IMR-90 (cell line): Measurements from ENCODE around the gene BSDC1. TPM values are rescaled to one million over a fixed set of nuclear protein-coding genes. Genes with fewer than 3 reads are reported as not detected.

ENCODE experiments used
- ATAC-seq: fragments of 200-7000 bp; cut with Tn5 transposase; 2 replicates; pipeline ENCODE4 v1.9.1; 2020; ENCODE audit warnings: low read depth, mild to moderate bottlenecking, moderate library complexity
- BruUV-seq: library from RNA; stranded (reverse); fragments of 400-500 nt; replicated peaks from 2 replicates; lab custom pipeline; 2021; lab: Mats Ljungman, UMichigan
- CTCF ChIA-PET: fragments of 300-600 bp; formaldehyde crosslinking; extraction: SDS; loops from one replicate; lab custom pipeline; 2021; ENCODE audit warnings: antibody characterized with exemption; lab: Yijun Ruan, JAX
- POLR2A ChIA-PET: fragments of 300-600 bp; sonication (Branson Sonifier 250); formaldehyde crosslinking; loops from one replicate; lab custom pipeline; 2022; ENCODE audit warnings: antibody characterized with exemption; ENCODE audit not compliant: unreplicated experiment; lab: Charles Lee
- DNase-seq: peaks from one replicate; pipeline ENCODE4 v3.0.0; 2013
- H2AFZ ChIP-seq: replicated peaks from 2 replicates; pipeline ENCODE3; 2013; ENCODE audit warnings: low read length, mild to moderate bottlenecking; ENCODE audit not compliant: poor library complexity
- H2AK5ac ChIP-seq: 2 replicates; pipeline ENCODE4 v1.6.1; 2013; ENCODE audit warnings: low read depth, low read length, inconsistent platforms
- H2AK9ac ChIP-seq: replicated peaks from 2 replicates; pipeline ENCODE3; 2013; ENCODE audit warnings: mild to moderate bottlenecking, low read depth, low read length, moderate library complexity; ENCODE audit not compliant: poor library complexity
- H2BK120ac ChIP-seq: 2 replicates; pipeline ENCODE4 v1.6.1; 2013; ENCODE audit warnings: low read depth, low read length, inconsistent platforms
- H2BK15ac ChIP-seq: 3 replicates; pipeline ENCODE4 v1.6.1; 2013; ENCODE audit warnings: low read depth, low read length, inconsistent platforms
- H2BK20ac ChIP-seq: 2 replicates; pipeline ENCODE4 v1.6.1; 2013; ENCODE audit warnings: low read depth, mild to moderate bottlenecking, inconsistent platforms, low read length, moderate library complexity
- H2BK5ac ChIP-seq: 2 replicates; pipeline ENCODE4 v1.6.1; 2013; ENCODE audit warnings: mild to moderate bottlenecking, low read depth, low read length, inconsistent platforms; ENCODE audit not compliant: poor library complexity, severe bottlenecking
- H3K14ac ChIP-seq: replicated peaks from 2 replicates; pipeline ENCODE4 v1.6.1; 2013; ENCODE audit warnings: low read depth, low read length, inconsistent platforms
- H3K18ac ChIP-seq: 2 replicates; pipeline ENCODE4 v1.6.1; 2013; ENCODE audit warnings: low read depth, low read length, control low read depth
- H3K23ac ChIP-seq: 2 replicates; pipeline ENCODE4 v1.6.1; 2013; ENCODE audit warnings: low read depth, low read length, inconsistent platforms
- H3K27ac ChIP-seq: 2 replicates; pipeline ENCODE4 v1.5.1; 2013; ENCODE audit warnings: mild to moderate bottlenecking, control low read depth, low read length; ENCODE audit not compliant: insufficient read depth
- H3K27me3 ChIP-seq: 2 replicates; pipeline ENCODE4 v1.6.1; 2013; ENCODE audit warnings: low read length; ENCODE audit not compliant: control insufficient read depth, insufficient read depth
- H3K36me3 ChIP-seq: 2 replicates; pipeline ENCODE4 v1.6.1; 2013; ENCODE audit warnings: low read length, mixed read lengths; ENCODE audit not compliant: control insufficient read depth, insufficient read depth
- H3K4ac ChIP-seq: 2 replicates; pipeline ENCODE4 v1.6.1; 2013; ENCODE audit warnings: low read depth, low read length, inconsistent platforms
- H3K4me1 ChIP-seq: 2 replicates; pipeline ENCODE4 v1.6.1; 2013; ENCODE audit warnings: low read length, mixed read lengths; ENCODE audit not compliant: control insufficient read depth, insufficient read depth
- H3K4me2 ChIP-seq: 2 replicates; pipeline ENCODE4 v1.6.1; 2013; ENCODE audit warnings: low read depth, mild to moderate bottlenecking, control low read depth, low read length, moderate library complexity
- H3K4me3 ChIP-seq: 2 replicates; pipeline ENCODE4 v1.5.1; 2013; ENCODE audit warnings: low read depth, mild to moderate bottlenecking, control low read depth, low read length, moderate library complexity; ENCODE audit not compliant: insufficient read depth
- H3K56ac ChIP-seq: 2 replicates; pipeline ENCODE4 v1.6.1; 2013; ENCODE audit warnings: low read length, inconsistent platforms; ENCODE audit not compliant: insufficient read depth; ENCODE audit errors: extremely low read depth
- H3K79me1 ChIP-seq, 2 experiments: 2 replicates each; pipeline ENCODE4 v1.6.1; 2013; ENCODE audit warnings: low read length in 2 of 2, inconsistent platforms in 1 of 2, low read depth in 1 of 2
- H3K9ac ChIP-seq: 2 replicates; pipeline ENCODE4 v1.6.1; 2013; ENCODE audit warnings: low read depth, low read length, control low read depth
- H3K9me1 ChIP-seq: 2 replicates; pipeline ENCODE4 v1.6.1; 2013; ENCODE audit warnings: low read length, inconsistent platforms; ENCODE audit not compliant: insufficient read depth
- H3K9me3 ChIP-seq: 2 replicates; pipeline ENCODE4 v1.6.1; 2013; ENCODE audit warnings: low read length; ENCODE audit not compliant: control insufficient read depth, insufficient read depth
- H4K20me1 ChIP-seq: 2 replicates; pipeline ENCODE4 v1.6.1; 2013; ENCODE audit warnings: low read length, inconsistent platforms; ENCODE audit not compliant: insufficient read depth
- H4K5ac ChIP-seq: 2 replicates; pipeline ENCODE4 v1.6.1; 2013; ENCODE audit warnings: mild to moderate bottlenecking, low read depth, low read length, control low read depth
- H4K8ac ChIP-seq, 2 experiments: 2 replicates each; pipeline ENCODE4 v1.6.1; 2013; ENCODE audit warnings: low read depth in 2 of 2, low read length in 2 of 2, control low read depth in 1 of 2, inconsistent platforms in 1 of 2
- H4K91ac ChIP-seq: 2 replicates; pipeline ENCODE4 v1.6.1; 2013; ENCODE audit warnings: low read depth, low read length, inconsistent platforms; ENCODE audit not compliant: insufficient read depth
- BHLHE40 ChIP-seq: fragments of 150-350 bp; IDR thresholded peaks from 2 replicates; pipeline ENCODE4 v1.6.1; 2016; ENCODE audit warnings: mild to moderate bottlenecking, low read depth, low read length
- CHD1 ChIP-seq: IDR thresholded peaks from 2 replicates; pipeline ENCODE4 v1.6.1; 2012; ENCODE audit warnings: low read depth, low read length, improper control_type of control experiment
- FOS ChIP-seq: fragments of 150-350 bp; IDR thresholded peaks from 2 replicates; pipeline ENCODE4 v1.6.1; 2016; ENCODE audit warnings: low read depth, low read length
- MAFK ChIP-seq: IDR thresholded peaks from 2 replicates; pipeline ENCODE4 v1.6.1; 2012; ENCODE audit warnings: low read depth, low read length, improper control_type of control experiment
- MAZ ChIP-seq: IDR thresholded peaks from 2 replicates; pipeline ENCODE4 v1.6.1; 2012; ENCODE audit warnings: low read depth, mild to moderate bottlenecking, low read length, improper control_type of control experiment, moderate library complexity, borderline replicate concordance
- MXI1 ChIP-seq: IDR thresholded peaks from 2 replicates; pipeline ENCODE4 v1.6.1; 2012; ENCODE audit warnings: low read depth, mild to moderate bottlenecking, low read length, moderate library complexity, borderline replicate concordance
- NFE2L2 ChIP-seq: fragments of 150-350 bp; IDR thresholded peaks from 2 replicates; pipeline ENCODE4 v1.6.1; 2016; ENCODE audit warnings: low read depth, mild to moderate bottlenecking, low read length
- POLR2A ChIP-seq: IDR thresholded peaks from 2 replicates; pipeline ENCODE4 v1.6.1; 2012; ENCODE audit warnings: mild to moderate bottlenecking, low read depth, low read length
- RAD21 ChIP-seq: IDR thresholded peaks from 2 replicates; pipeline ENCODE4 v1.6.1; 2012; ENCODE audit warnings: low read length, improper control_type of control experiment
- RCOR1 ChIP-seq: IDR thresholded peaks from 2 replicates; pipeline ENCODE4 v1.6.1; 2012; ENCODE audit warnings: mild to moderate bottlenecking, low read length, improper control_type of control experiment; ENCODE audit not compliant: insufficient replicate concordance
- RFX5 ChIP-seq: IDR thresholded peaks from 2 replicates; pipeline ENCODE4 v1.8.0; 2012; ENCODE audit warnings: low read depth, mild to moderate bottlenecking, low read length, moderate library complexity
- WGBS, 2 experiments: methylation state at CpG; one replicate each; pipeline versions ENCODE4 v1.1.5 to v1.1.7; 2013; ENCODE audit warnings: missing lambda C conversion rate in 2 of 2; ENCODE audit not compliant: insufficient read length in 1 of 2; ENCODE audit errors: extremely low coverage in 2 of 2; 5-methylcytosine and 5-hydroxymethylcytosine counted together
- dilution Hi-C: fragments of 300-500 bp; cut with HindIII; formaldehyde crosslinking; loops from one replicate; pipeline ENCODE4 v1.14.3; 2018; ENCODE audit warnings: low sequenced_read_pairs; ENCODE audit not compliant: unreplicated experiment
- in situ Hi-C: fragments of 300-500 bp; cut with MboI; formaldehyde crosslinking; loops from 3 replicates; pipeline ENCODE4 v1.14.3; 2019; ENCODE audit warnings: low sequenced_read_pairs, inconsistent platforms, mixed read lengths
- intact Hi-C: fragments of 100-400 bp; cut with micrococcal nuclease; formaldehyde crosslinking; loops from 2 replicates; pipeline ENCODE4 v1.10.0; 2022
- polyA plus RNA-seq, 3 experiments: library from polyadenylated mRNA; depleted of rRNA; stranded (reverse); fragments of >200 nt; gene quantifications; 2 replicates each; pipeline ENCODE4 v1.2.3, GENCODE V29; 2012; ENCODE audit warnings: low replicate concordance in 1 of 3
- total RNA-seq: library from RNA; depleted of rRNA; stranded (reverse); fragments of >200 nt; gene quantifications from 2 replicates; pipeline ENCODE4 v1.2.3, GENCODE V29; 2012
- TF ChIP-seq, protein P1 (sequence below): fragments of 150-350 bp; IDR thresholded peaks from 2 replicates; pipeline ENCODE4 v1.6.1; 2016; ENCODE audit warnings: low read depth, mild to moderate bottlenecking, low read length, moderate library complexity, borderline replicate concordance
- TF ChIP-seq, protein P2 (sequence below): conservative IDR thresholded peaks from 2 replicates; pipeline ENCODE4 v1.5.1; 2012; ENCODE audit warnings: mild to moderate bottlenecking, low read depth, low read length, improper control_type of control experiment

BSDC1 gene
- total and polyA plus RNA-seq, 2 of the 4 experiments (the other 2 are of a cell fraction): 56.8 to 60.4 TPM

DNA sequence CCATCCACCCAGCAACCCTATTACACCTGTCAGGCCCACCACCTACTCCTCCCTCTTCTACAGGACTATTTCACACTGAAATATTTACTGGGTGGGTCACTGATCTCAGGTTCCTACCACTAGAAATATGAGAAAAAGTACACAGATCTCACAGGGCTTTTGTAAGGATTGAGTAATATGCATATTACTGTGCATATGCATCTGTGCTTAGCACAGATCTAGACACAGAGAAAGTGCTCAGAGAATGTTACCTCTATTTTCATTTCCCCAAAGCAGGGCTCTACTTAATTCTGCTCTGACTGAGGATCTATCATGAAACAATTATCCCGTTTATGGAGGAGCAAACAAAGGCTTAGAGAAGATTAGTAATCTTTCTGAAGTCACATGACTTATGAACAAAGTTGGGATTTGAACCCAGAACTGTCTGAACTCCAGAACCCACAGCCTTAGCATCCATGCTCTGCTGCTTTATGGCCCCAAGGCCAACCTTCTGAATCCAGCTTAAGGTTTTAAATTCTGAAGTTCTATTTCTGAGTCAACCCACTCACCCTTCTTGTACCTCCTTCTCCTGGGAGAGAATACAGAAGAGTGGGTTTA lies 20.1 kb downstream of the BSDC1 start:
- no CpG with 5 or more reads among the region's 1 CpG for WGBS, 2 experiments
- no peak overlapping the region for H3K56ac ChIP-seq
- no peak overlapping the region for H3K4me2 ChIP-seq
- ChIA-PET POLR2A (no interaction called here), CTCF (no interaction called here)
- TF ChIP-seq RAD21: no peak
- no peak for TF ChIP-seq POLR2A
- no peak for TF ChIP-seq RCOR1
- TF ChIP-seq MXI1: no peak
- no peak for TF ChIP-seq MAZ
- no peak for TF ChIP-seq CHD1
- no peak for TF ChIP-seq NFE2L2
- no peak for TF ChIP-seq RFX5
- TF ChIP-seq, protein P1, sequence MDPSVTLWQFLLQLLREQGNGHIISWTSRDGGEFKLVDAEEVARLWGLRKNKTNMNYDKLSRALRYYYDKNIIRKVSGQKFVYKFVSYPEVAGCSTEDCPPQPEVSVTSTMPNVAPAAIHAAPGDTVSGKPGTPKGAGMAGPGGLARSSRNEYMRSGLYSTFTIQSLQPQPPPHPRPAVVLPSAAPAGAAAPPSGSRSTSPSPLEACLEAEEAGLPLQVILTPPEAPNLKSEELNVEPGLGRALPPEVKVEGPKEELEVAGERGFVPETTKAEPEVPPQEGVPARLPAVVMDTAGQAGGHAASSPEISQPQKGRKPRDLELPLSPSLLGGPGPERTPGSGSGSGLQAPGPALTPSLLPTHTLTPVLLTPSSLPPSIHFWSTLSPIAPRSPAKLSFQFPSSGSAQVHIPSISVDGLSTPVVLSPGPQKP: no peak
- no peak for TF ChIP-seq MAFK
- no peak for TF ChIP-seq BHLHE40
- TF ChIP-seq, protein P2, sequence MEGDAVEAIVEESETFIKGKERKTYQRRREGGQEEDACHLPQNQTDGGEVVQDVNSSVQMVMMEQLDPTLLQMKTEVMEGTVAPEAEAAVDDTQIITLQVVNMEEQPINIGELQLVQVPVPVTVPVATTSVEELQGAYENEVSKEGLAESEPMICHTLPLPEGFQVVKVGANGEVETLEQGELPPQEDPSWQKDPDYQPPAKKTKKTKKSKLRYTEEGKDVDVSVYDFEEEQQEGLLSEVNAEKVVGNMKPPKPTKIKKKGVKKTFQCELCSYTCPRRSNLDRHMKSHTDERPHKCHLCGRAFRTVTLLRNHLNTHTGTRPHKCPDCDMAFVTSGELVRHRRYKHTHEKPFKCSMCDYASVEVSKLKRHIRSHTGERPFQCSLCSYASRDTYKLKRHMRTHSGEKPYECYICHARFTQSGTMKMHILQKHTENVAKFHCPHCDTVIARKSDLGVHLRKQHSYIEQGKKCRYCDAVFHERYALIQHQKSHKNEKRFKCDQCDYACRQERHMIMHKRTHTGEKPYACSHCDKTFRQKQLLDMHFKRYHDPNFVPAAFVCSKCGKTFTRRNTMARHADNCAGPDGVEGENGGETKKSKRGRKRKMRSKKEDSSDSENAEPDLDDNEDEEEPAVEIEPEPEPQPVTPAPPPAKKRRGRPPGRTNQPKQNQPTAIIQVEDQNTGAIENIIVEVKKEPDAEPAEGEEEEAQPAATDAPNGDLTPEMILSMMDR: no peak
- no peak for TF ChIP-seq FOS
- H3K79me1 ChIP-seq: peaks cover 3 to 12% of the 10 kb centered on the region in 2 experiments; a peak in 3 of 4 replicates
- peaks cover 4% of the 10 kb centered on the region; the same call in 1 of the 2 replicates for H4K20me1 ChIP-seq
- in situ Hi-C loops (no loop called here), dilution Hi-C loops (no loop called here), intact Hi-C loops (no loop called here)
- no peak overlapping the region for H2BK5ac ChIP-seq
- no peak overlapping the region for H3K14ac ChIP-seq
- H3K4ac ChIP-seq: no peak overlapping the region
- H2AK9ac ChIP-seq: no peak overlapping the region
- no peak overlapping the region for H3K23ac ChIP-seq
- H2AK5ac ChIP-seq: no peak overlapping the region
- no peaks in the 10 kb centered on the region for H3K27me3 ChIP-seq
- no peak overlapping the region for H3K18ac ChIP-seq
- no peak for DNase-seq
- no peaks in the 10 kb centered on the region for H3K9me1 ChIP-seq
- no peak overlapping the region for H2BK120ac ChIP-seq
- H3K36me3 ChIP-seq: peaks cover 64% of the 10 kb centered on the region
- H3K4me1 ChIP-seq: no peaks in the 10 kb centered on the region
- no TSS peak for BruUV-seq
- H2BK20ac ChIP-seq: no peak overlapping the region
- no peak overlapping the region for H4K91ac ChIP-seq
- H2BK15ac ChIP-seq: no peak overlapping the region
- no peak overlapping the region for H4K8ac ChIP-seq
- no peak for ATAC-seq
- H3K4me3 ChIP-seq: no peak overlapping the region
- H4K5ac ChIP-seq: no peak overlapping the region
- H3K27ac ChIP-seq: no peak overlapping the region
- H2AFZ ChIP-seq: no peak overlapping the region
- no peak overlapping the region for H3K9ac ChIP-seq
- no peaks in the 10 kb centered on the region for H3K9me3 ChIP-seq
